ENCODE measurements around the gene MAP4K1. TPM values are rescaled to one million over a fixed set of nuclear protein-coding genes. Genes with fewer than 3 reads are reported as not detected.
A peak's percentile ranks its signal among the peaks of the same experiment; 100 is the strongest.

Gene MAP4K1
- total RNA-seq, 2 donors from 2014 or later = 12.3 to 17.8 TPM

DNA sequence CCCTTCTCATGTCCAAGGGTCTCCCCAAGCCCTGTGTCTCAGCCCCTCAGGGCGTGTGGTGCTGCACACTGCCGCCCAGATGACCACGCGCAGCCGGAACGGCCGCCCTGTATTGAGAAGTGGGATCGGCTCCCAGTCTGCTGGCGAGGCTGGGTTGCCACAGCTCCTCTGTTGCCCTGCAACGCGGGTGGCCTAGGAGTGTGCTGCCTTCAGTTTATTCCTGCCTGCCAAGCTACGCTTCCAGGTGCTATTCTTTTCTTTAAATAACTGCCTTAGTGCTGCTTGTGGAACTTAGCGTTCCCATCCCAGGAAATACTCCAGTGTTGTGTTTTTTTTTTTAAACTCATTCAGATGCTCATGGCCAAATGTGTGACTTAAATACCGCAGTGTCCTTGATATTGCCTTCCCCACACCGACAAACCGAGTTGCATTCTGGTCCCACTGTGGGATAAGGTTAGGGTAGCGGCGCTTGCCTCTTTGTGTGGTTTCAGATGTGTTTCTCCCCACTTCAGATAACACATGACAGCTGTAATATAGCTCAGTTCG lies 46.3 kb upstream of the MAP4K1 start:
- Histone ChIP-seq H3K36me3 (ENCODE audit: control insufficient read depth, insufficient read depth, low read length) (peaks cover 35% of the 10 kb centered on the region), H3K4me3 (ENCODE audit: low read length) (no peak overlapping the region), H3K27me3 (ENCODE audit: control insufficient read depth, insufficient read depth, low read length, poor library complexity, severe bottlenecking) (no peaks in the 10 kb centered on the region), H3K4me1 (ENCODE audit: control insufficient read depth, insufficient read depth, low read length) (peaks cover 46% of the 10 kb centered on the region), H3K9ac (ENCODE audit: extremely low read depth, low read length, poor library complexity, severe bottlenecking) (no peak overlapping the region), H3K27ac (ENCODE audit: low read depth, low read length) (peak overlapping the region; percentile 11), H3K9me3 (ENCODE audit: control insufficient read depth, low read length) (no peaks in the 10 kb centered on the region)
- Mint-ChIP-seq H3K27me3 (ENCODE audit: insufficient read depth) (no peaks in the 10 kb centered on the region), H3K9me3 (no peaks in the 10 kb centered on the region), H3K36me3 (ENCODE audit: low read depth) (peaks cover 26% of the 10 kb centered on the region), H3K27ac (peak overlapping the region; percentile 35), H3K4me1 (peaks cover 68% of the 10 kb centered on the region), H3K4me3 (no peak overlapping the region)
- DNase-seq = no peak
- TF ChIP-seq, protein P1, sequence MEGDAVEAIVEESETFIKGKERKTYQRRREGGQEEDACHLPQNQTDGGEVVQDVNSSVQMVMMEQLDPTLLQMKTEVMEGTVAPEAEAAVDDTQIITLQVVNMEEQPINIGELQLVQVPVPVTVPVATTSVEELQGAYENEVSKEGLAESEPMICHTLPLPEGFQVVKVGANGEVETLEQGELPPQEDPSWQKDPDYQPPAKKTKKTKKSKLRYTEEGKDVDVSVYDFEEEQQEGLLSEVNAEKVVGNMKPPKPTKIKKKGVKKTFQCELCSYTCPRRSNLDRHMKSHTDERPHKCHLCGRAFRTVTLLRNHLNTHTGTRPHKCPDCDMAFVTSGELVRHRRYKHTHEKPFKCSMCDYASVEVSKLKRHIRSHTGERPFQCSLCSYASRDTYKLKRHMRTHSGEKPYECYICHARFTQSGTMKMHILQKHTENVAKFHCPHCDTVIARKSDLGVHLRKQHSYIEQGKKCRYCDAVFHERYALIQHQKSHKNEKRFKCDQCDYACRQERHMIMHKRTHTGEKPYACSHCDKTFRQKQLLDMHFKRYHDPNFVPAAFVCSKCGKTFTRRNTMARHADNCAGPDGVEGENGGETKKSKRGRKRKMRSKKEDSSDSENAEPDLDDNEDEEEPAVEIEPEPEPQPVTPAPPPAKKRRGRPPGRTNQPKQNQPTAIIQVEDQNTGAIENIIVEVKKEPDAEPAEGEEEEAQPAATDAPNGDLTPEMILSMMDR (conservative IDR thresholded peaks at IDR 0.05) = no peak
- WGBS, 2 experiments (ENCODE audit: insufficient coverage in 1 of 2, insufficient read length in 1 of 2) = 89 to 90% methylated on average over 15 to 19 of the region's 19 CpGs

DNA sequence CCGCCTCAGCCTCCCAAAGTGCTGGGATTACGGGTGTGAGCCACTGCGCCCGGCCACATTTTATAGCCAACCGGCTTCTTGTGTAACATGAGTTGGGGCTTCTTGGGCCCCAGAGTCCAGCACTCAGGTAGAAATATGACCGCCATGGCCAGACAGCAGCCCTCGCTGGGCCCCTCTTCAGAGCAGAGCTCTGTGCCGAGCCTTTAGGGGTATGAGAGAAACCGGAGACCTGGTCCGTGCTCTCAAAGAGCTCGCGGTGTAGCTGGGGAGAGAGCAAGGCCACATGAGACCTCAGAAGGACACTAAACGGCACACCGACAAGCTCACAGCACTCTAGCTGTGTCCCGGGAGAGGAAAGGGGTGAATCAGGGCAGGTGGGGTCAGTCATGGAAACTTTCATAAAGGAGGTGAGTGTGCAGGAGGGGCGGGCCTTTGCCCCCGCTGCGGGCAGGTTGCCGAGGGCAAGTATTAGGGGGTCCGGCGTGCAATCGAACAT lies 45.5 kb upstream of the MAP4K1 start:
- no peak for DNase-seq
- H3K9ac ChIP-seq (ENCODE audit: extremely low read depth, low read length, poor library complexity, severe bottlenecking) = no peak overlapping the region
- 96 to 97% methylated on average over 12 to 22 of the region's 22 CpGs for WGBS, 2 experiments (ENCODE audit: insufficient coverage in 1 of 2, insufficient read length in 1 of 2)
- Mint-ChIP-seq H3K36me3 (ENCODE audit: low read depth) (peaks cover 21% of the 10 kb centered on the region), H3K9me3 (no peaks in the 10 kb centered on the region), H3K4me3 (no peak overlapping the region), H3K27ac (peak overlapping the region; percentile 56), H3K27me3 (ENCODE audit: insufficient read depth) (no peaks in the 10 kb centered on the region), H3K4me1 (peaks cover 68% of the 10 kb centered on the region)
- TF ChIP-seq, protein P1 (conservative IDR thresholded peaks at IDR 0.05) = no peak
- H3K27me3 ChIP-seq (ENCODE audit: control insufficient read depth, insufficient read depth, low read length, poor library complexity, severe bottlenecking) = no peaks in the 10 kb centered on the region
- no peak overlapping the region for H3K4me3 ChIP-seq (ENCODE audit: low read length)
- H3K4me1 ChIP-seq (ENCODE audit: control insufficient read depth, insufficient read depth, low read length) = peaks cover 46% of the 10 kb centered on the region
- H3K9me3 ChIP-seq (ENCODE audit: control insufficient read depth, low read length) = no peaks in the 10 kb centered on the region
- no peak overlapping the region for H3K27ac ChIP-seq (ENCODE audit: low read depth, low read length)
- peaks cover 33% of the 10 kb centered on the region for H3K36me3 ChIP-seq (ENCODE audit: control insufficient read depth, insufficient read depth, low read length)

DNA sequence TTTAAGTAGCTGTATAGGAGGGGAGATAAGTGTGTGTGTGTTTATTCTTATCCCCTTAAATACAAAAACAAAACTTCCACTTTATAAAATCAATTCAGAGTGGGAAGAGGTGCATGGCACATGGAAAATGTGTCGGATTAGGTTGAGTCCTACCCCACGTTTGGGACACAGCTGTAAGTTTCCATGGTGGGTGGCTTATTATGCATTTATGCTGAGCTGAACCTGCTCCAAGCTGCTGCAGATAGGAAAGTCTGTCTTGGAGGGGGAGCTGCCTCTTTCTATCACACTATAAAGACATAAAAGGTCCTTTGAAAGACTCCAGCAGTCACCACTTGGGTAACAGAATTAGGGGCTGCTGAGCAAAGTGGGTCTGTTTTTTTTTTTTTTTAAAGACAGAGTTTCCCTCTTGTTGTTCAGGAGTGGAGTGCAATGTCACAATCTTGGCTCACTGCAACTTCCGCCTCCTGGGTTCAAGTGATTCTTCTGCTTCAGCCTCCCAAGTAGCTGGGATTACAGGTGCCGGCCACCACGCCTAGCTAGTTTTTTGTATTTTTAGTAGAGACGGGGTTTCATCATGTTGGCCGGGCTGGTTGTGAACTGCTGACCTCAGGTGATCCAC lies 44.9 kb upstream of the MAP4K1 start:
- H3K4me1 Mint-ChIP-seq = peaks cover 68% of the 10 kb centered on the region
- no peaks in the 10 kb centered on the region for H3K9me3 Mint-ChIP-seq
- H3K36me3 Mint-ChIP-seq (ENCODE audit: low read depth) = peaks cover 17% of the 10 kb centered on the region
- H3K27ac Mint-ChIP-seq = peak overlapping the region; percentile 28
- Histone ChIP-seq H3K9ac (ENCODE audit: extremely low read depth, low read length, poor library complexity, severe bottlenecking) (no peak overlapping the region), H3K9me3 (ENCODE audit: control insufficient read depth, low read length) (no peaks in the 10 kb centered on the region), H3K4me1 (ENCODE audit: control insufficient read depth, insufficient read depth, low read length) (peaks cover 49% of the 10 kb centered on the region), H3K27me3 (ENCODE audit: control insufficient read depth, insufficient read depth, low read length, poor library complexity, severe bottlenecking) (no peaks in the 10 kb centered on the region), H3K27ac (ENCODE audit: low read depth, low read length) (no peak overlapping the region), H3K4me3 (ENCODE audit: low read length) (no peak overlapping the region), H3K36me3 (ENCODE audit: control insufficient read depth, insufficient read depth, low read length) (peaks cover 31% of the 10 kb centered on the region)
- DNase-seq = no peak
- no peaks in the 10 kb centered on the region for H3K27me3 Mint-ChIP-seq (ENCODE audit: insufficient read depth)
- 86 to 93% methylated on average over 4 to 7 of the region's 7 CpGs for WGBS, 2 experiments (ENCODE audit: insufficient coverage in 1 of 2, insufficient read length in 1 of 2)
- TF ChIP-seq, protein P1 (conservative IDR thresholded peaks at IDR 0.05) = no peak
- H3K4me3 Mint-ChIP-seq = no peak overlapping the region
